ENCODE results near the gene P4HB. TPM values are rescaled to one million over a fixed set of nuclear protein-coding genes. Genes with fewer than 3 reads are reported as not detected.
A peak's percentile ranks its signal among the peaks of the same experiment; 100 is the strongest.

Gene P4HB
- total and polyA plus RNA-seq, 12 donors, result 546 to 2,717 (median 934) TPM

GRCh38 chr17:81819708-81820107 is 40.6 kb downstream of the P4HB start:
- no peak for TF ChIP-seq CTCF (IDR thresholded peaks at IDR 0.05)
- no peak for TF ChIP-seq POLR2A (IDR thresholded peaks at IDR 0.05)
- H3K27ac ChIP-seq, result no peak overlapping the region
- no peak for DNase-seq
- no peak overlapping the region for H3K4me3 ChIP-seq
- 23 to 35% (median 25%) methylated on average over 6 to 13 of the region's 13 CpGs; no CpG with 5 or more reads in 1 of the 4 donors for WGBS, 4 donors
- intact Hi-C loops (cut with DNase I), result loop anchor here in 1 of 2 donors (5.0 kb wide), 1 partner anchor 38 kb away; no protein-coding TSS in a partner anchor
- H3K27me3 ChIP-seq, result no peaks in the 10 kb centered on the region
- H3K9me3 ChIP-seq (replicated peaks in 1 of 3), result no peaks in the 10 kb centered on the region
- H3K4me1 ChIP-seq (replicated peaks in 1 of 2), result peaks cover 14 to 15% of the 10 kb centered on the region in 2 donors
- peaks cover 0 to 11% of the 10 kb centered on the region in 2 donors for H3K36me3 ChIP-seq (replicated peaks in 1 of 2)

- TF ChIP-seq CTCF (IDR thresholded peaks at IDR 0.05) (no peak), POLR2A (IDR thresholded peaks at IDR 0.05) (no peak)
- Histone ChIP-seq H3K4me3 (no peak overlapping the region), H3K27me3 (no peaks in the 10 kb centered on the region), H3K9me3 (replicated peaks in 1 of 3) (no peaks in the 10 kb centered on the region), H3K36me3 (replicated peaks in 1 of 2) (peaks cover 0 to 5% of the 10 kb centered on the region in 2 donors), H3K4me1 (replicated peaks in 1 of 2) (peaks cover 14 to 15% of the 10 kb centered on the region in 2 donors), H3K27ac (no peak overlapping the region)
- 36 to 49% (median 41%) methylated on average over 7 of the region's 7 CpGs for WGBS, 4 donors
- DNase-seq, result no peak
- intact Hi-C loops (cut with DNase I), result no loop called here
Observed at GRCh38 chr17:81817758-81818147, 42.6 kb downstream of the P4HB start.

- WGBS, 4 donors, result 63 to 88% (median 72%) methylated on average over 2 of the region's 2 CpGs
- peaks cover 7% of the 10 kb centered on the region for H3K27me3 ChIP-seq
- H3K4me3 ChIP-seq, result no peak overlapping the region
- H3K27ac ChIP-seq, result no peak overlapping the region
- no peaks in the 10 kb centered on the region for H3K9me3 ChIP-seq (replicated peaks in 1 of 3)
- H3K36me3 ChIP-seq (replicated peaks in 1 of 2), result no peaks in the 10 kb centered on the region
- no peak for DNase-seq
- H3K4me1 ChIP-seq (replicated peaks in 1 of 2), result no peaks in the 10 kb centered on the region
- intact Hi-C loops (cut with DNase I), result no loop called here
- TF ChIP-seq CTCF (IDR thresholded peaks at IDR 0.05), result no peak
- TF ChIP-seq POLR2A (IDR thresholded peaks at IDR 0.05), result no peak
Observed at GRCh38 chr17:81815646-81815986, 44.7 kb downstream of the P4HB start.

- Histone ChIP-seq H3K4me3 (no peak overlapping the region), H3K27ac (no peak overlapping the region), H3K27me3 (peaks cover 7% of the 10 kb centered on the region), H3K36me3 (replicated peaks in 1 of 2) (no peaks in the 10 kb centered on the region), H3K4me1 (replicated peaks in 1 of 2) (no peaks in the 10 kb centered on the region), H3K9me3 (replicated peaks in 1 of 3) (no peaks in the 10 kb centered on the region)
- whole genome bisulfite sequencing, 4 donors, result 54 to 75% (median 72%) methylated on average over 8 to 23 of the region's 24 CpGs
- intact Hi-C loops (cut with DNase I), result no loop called here
- peak in 1 of 7 donors; percentile 73 for DNase-seq
- no peak for TF ChIP-seq POLR2A (IDR thresholded peaks at IDR 0.05)
- no peak for TF ChIP-seq CTCF (IDR thresholded peaks at IDR 0.05)
Observed at GRCh38 chr17:81814748-81815645, 45.3 kb downstream of the P4HB start.
